ENCODE results near the gene ZCCHC14. TPM values are rescaled to one million over a fixed set of nuclear protein-coding genes. Genes with fewer than 3 reads are reported as not detected.

Gene ZCCHC14
- total RNA-seq, 1 donor from 2014 or later, result 19.0 TPM

- DNase-seq (ENCODE audit: low read depth) (no peak), FAIRE-seq (no peak)
- peaks cover 28% of the 10 kb centered on the region for H3K4me1 ChIP-seq (ENCODE audit: insufficient read depth, low read length)
- TF ChIP-seq CTCF (IDR thresholded peaks at IDR 0.05; ENCODE audit: insufficient read depth, low read depth, low read length) (no peak), EZH2 (IDR thresholded peaks at IDR 0.05; ENCODE audit: insufficient read depth, low read length) (no peak)
- H3K9me3 ChIP-seq (ENCODE audit: insufficient read depth, low read depth, low read length), result no peaks in the 10 kb centered on the region
- no peak overlapping the region for H3K4me2 ChIP-seq (ENCODE audit: low read length)
- no peak overlapping the region for H2AFZ ChIP-seq (ENCODE audit: low read depth, low read length)
- peak overlapping the region; percentile 72 for H3K27ac Mint-ChIP-seq (ENCODE audit: unreplicated experiment)
- no peaks in the 10 kb centered on the region for H3K36me3 ChIP-seq (ENCODE audit: insufficient read depth, low read length)
- H3K9me3 Mint-ChIP-seq (ENCODE audit: unreplicated experiment), result no peaks in the 10 kb centered on the region
- H4K20me1 ChIP-seq (ENCODE audit: insufficient read depth, low read length), result peaks cover 63% of the 10 kb centered on the region
- no peaks in the 10 kb centered on the region for H3K27me3 ChIP-seq (ENCODE audit: insufficient read depth, low read length)
- H3K27me3 Mint-ChIP-seq (ENCODE audit: low read depth, unreplicated experiment), result no peaks in the 10 kb centered on the region
- H3K4me3 ChIP-seq (ENCODE audit: insufficient read depth, low read depth, low read length), result no peak overlapping the region
- peaks cover 78% of the 10 kb centered on the region for H3K79me2 ChIP-seq (ENCODE audit: insufficient read depth, low read length)
- no peak overlapping the region for H3K27ac ChIP-seq (ENCODE audit: low read depth, low read length)
- H3K9ac ChIP-seq (ENCODE audit: low read length), result no peak overlapping the region
- H3K4me1 Mint-ChIP-seq (ENCODE audit: low read depth, unreplicated experiment), result peaks cover 29% of the 10 kb centered on the region
- H3K4me3 Mint-ChIP-seq (ENCODE audit: unreplicated experiment), result no peak overlapping the region
- H3K36me3 Mint-ChIP-seq (ENCODE audit: low read depth, unreplicated experiment), result peaks cover 2% of the 10 kb centered on the region
Measured at GRCh38 chr16:87466975-87467501, 25.8 kb downstream of the ZCCHC14 start.

GRCh38 chr16:87465879-87466278 is 26.9 kb downstream of the ZCCHC14 start:
- no peak overlapping the region for H2AFZ ChIP-seq (ENCODE audit: low read depth, low read length)
- no peaks in the 10 kb centered on the region for H3K36me3 ChIP-seq (ENCODE audit: insufficient read depth, low read length)
- TF ChIP-seq EZH2 (IDR thresholded peaks at IDR 0.05; ENCODE audit: insufficient read depth, low read length) (no peak), CTCF (IDR thresholded peaks at IDR 0.05; ENCODE audit: insufficient read depth, low read depth, low read length) (no peak)
- DNase-seq (ENCODE audit: low read depth) (no peak), FAIRE-seq (no peak)
- no peak overlapping the region for H3K4me3 ChIP-seq (ENCODE audit: insufficient read depth, low read depth, low read length)
- H3K9me3 ChIP-seq (ENCODE audit: insufficient read depth, low read depth, low read length), result no peaks in the 10 kb centered on the region
- H3K27ac Mint-ChIP-seq (ENCODE audit: unreplicated experiment), result no peak overlapping the region
- no peak overlapping the region for H3K9ac ChIP-seq (ENCODE audit: low read length)
- peak overlapping the region; percentile 90 for H3K27ac ChIP-seq (ENCODE audit: low read depth, low read length)
- H3K4me3 Mint-ChIP-seq (ENCODE audit: unreplicated experiment), result no peak overlapping the region
- H3K4me1 ChIP-seq (ENCODE audit: insufficient read depth, low read length), result peaks cover 34% of the 10 kb centered on the region
- H3K27me3 Mint-ChIP-seq (ENCODE audit: low read depth, unreplicated experiment), result no peaks in the 10 kb centered on the region
- H3K27me3 ChIP-seq (ENCODE audit: insufficient read depth, low read length), result no peaks in the 10 kb centered on the region
- no peaks in the 10 kb centered on the region for H3K9me3 Mint-ChIP-seq (ENCODE audit: unreplicated experiment)
- peaks cover 78% of the 10 kb centered on the region for H3K79me2 ChIP-seq (ENCODE audit: insufficient read depth, low read length)
- no peaks in the 10 kb centered on the region for H3K36me3 Mint-ChIP-seq (ENCODE audit: low read depth, unreplicated experiment)
- peaks cover 63% of the 10 kb centered on the region for H4K20me1 ChIP-seq (ENCODE audit: insufficient read depth, low read length)
- H3K4me1 Mint-ChIP-seq (ENCODE audit: low read depth, unreplicated experiment), result peaks cover 31% of the 10 kb centered on the region
- no peak overlapping the region for H3K4me2 ChIP-seq (ENCODE audit: low read length)

- FAIRE-seq (no peak), DNase-seq (ENCODE audit: low read depth) (peak; percentile 89)
- no peaks in the 10 kb centered on the region for H3K36me3 Mint-ChIP-seq (ENCODE audit: low read depth, unreplicated experiment)
- Histone ChIP-seq H3K36me3 (ENCODE audit: insufficient read depth, low read length) (no peaks in the 10 kb centered on the region), H3K4me2 (ENCODE audit: low read length) (peak overlapping the region; percentile 80), H3K27me3 (ENCODE audit: insufficient read depth, low read length) (no peaks in the 10 kb centered on the region), H3K4me3 (ENCODE audit: insufficient read depth, low read depth, low read length) (peak overlapping the region; percentile 34), H3K27ac (ENCODE audit: low read depth, low read length) (peak overlapping the region; percentile 90), H3K4me1 (ENCODE audit: insufficient read depth, low read length) (peaks cover 34% of the 10 kb centered on the region), H2AFZ (ENCODE audit: low read depth, low read length) (no peak overlapping the region), H3K9ac (ENCODE audit: low read length) (peak overlapping the region; percentile 81), H3K79me2 (ENCODE audit: insufficient read depth, low read length) (peaks cover 77% of the 10 kb centered on the region), H4K20me1 (ENCODE audit: insufficient read depth, low read length) (peaks cover 61% of the 10 kb centered on the region), H3K9me3 (ENCODE audit: insufficient read depth, low read depth, low read length) (no peaks in the 10 kb centered on the region)
- TF ChIP-seq EZH2 (IDR thresholded peaks at IDR 0.05; ENCODE audit: insufficient read depth, low read length), result no peak
- no peak for TF ChIP-seq CTCF (IDR thresholded peaks at IDR 0.05; ENCODE audit: insufficient read depth, low read depth, low read length)
- H3K4me1 Mint-ChIP-seq (ENCODE audit: low read depth, unreplicated experiment), result peaks cover 34% of the 10 kb centered on the region
- no peaks in the 10 kb centered on the region for H3K27me3 Mint-ChIP-seq (ENCODE audit: low read depth, unreplicated experiment)
- H3K4me3 Mint-ChIP-seq (ENCODE audit: unreplicated experiment), result peak overlapping the region; percentile 57
- no peaks in the 10 kb centered on the region for H3K9me3 Mint-ChIP-seq (ENCODE audit: unreplicated experiment)
- peak overlapping the region; percentile 96 for H3K27ac Mint-ChIP-seq (ENCODE audit: unreplicated experiment)
Measured at GRCh38 chr16:87465306-87465705, 27.5 kb downstream of the ZCCHC14 start.
